ENCODE measurements around the gene LAMC3. TPM values are rescaled to one million over a fixed set of nuclear protein-coding genes. Genes with fewer than 3 reads are reported as not detected.
A peak's percentile ranks its signal among the peaks of the same experiment; 100 is the strongest.

Gene LAMC3
- total RNA-seq, 2 donors from 2014 or later = 16.7 to 41.2 TPM

GRCh38 chr9:130983970-130984369, 25.0 kb upstream of the LAMC3 start:
- H3K27me3 Mint-ChIP-seq (ENCODE audit: insufficient read depth) = no peaks in the 10 kb centered on the region
- no peaks in the 10 kb centered on the region for H3K36me3 ChIP-seq (ENCODE audit: control insufficient read depth, insufficient read depth, low read length)
- peak overlapping the region; percentile 44 for H3K27ac ChIP-seq (ENCODE audit: low read depth, low read length)
- H3K4me3 Mint-ChIP-seq = no peak overlapping the region
- no peaks in the 10 kb centered on the region for H3K4me1 Mint-ChIP-seq
- no peak overlapping the region for H3K27ac Mint-ChIP-seq
- no peak for DNase-seq
- WGBS, 2 experiments (ENCODE audit: insufficient coverage in 1 of 2, insufficient read length in 1 of 2) = 90 to 91% methylated on average over 10 to 11 of the region's 11 CpGs
- H3K36me3 Mint-ChIP-seq (ENCODE audit: low read depth) = no peaks in the 10 kb centered on the region
- no peaks in the 10 kb centered on the region for H3K27me3 ChIP-seq (ENCODE audit: control insufficient read depth, insufficient read depth, low read length, poor library complexity, severe bottlenecking)
- no peaks in the 10 kb centered on the region for H3K4me1 ChIP-seq (ENCODE audit: control insufficient read depth, insufficient read depth, low read length)
- H3K4me3 ChIP-seq (ENCODE audit: low read length) = no peak overlapping the region
- TF ChIP-seq CTCF (conservative IDR thresholded peaks at IDR 0.05) = no peak
- H3K9ac ChIP-seq (ENCODE audit: extremely low read depth, low read length, poor library complexity, severe bottlenecking) = no peak overlapping the region
- H3K9me3 Mint-ChIP-seq = no peaks in the 10 kb centered on the region
- H3K9me3 ChIP-seq (ENCODE audit: control insufficient read depth, low read length) = no peaks in the 10 kb centered on the region

- no peaks in the 10 kb centered on the region for H3K4me1 ChIP-seq (ENCODE audit: control insufficient read depth, insufficient read depth, low read length)
- no peak overlapping the region for H3K27ac Mint-ChIP-seq
- no peak overlapping the region for H3K4me3 Mint-ChIP-seq
- no peak overlapping the region for H3K9ac ChIP-seq (ENCODE audit: extremely low read depth, low read length, poor library complexity, severe bottlenecking)
- no peaks in the 10 kb centered on the region for H3K36me3 Mint-ChIP-seq (ENCODE audit: low read depth)
- peak overlapping the region; percentile 44 for H3K27ac ChIP-seq (ENCODE audit: low read depth, low read length)
- WGBS, 2 experiments (ENCODE audit: insufficient coverage in 1 of 2, insufficient read length in 1 of 2) = 88 to 93% methylated on average over 6 to 8 of the region's 8 CpGs
- H3K9me3 Mint-ChIP-seq = no peaks in the 10 kb centered on the region
- no peak overlapping the region for H3K4me3 ChIP-seq (ENCODE audit: low read length)
- H3K9me3 ChIP-seq (ENCODE audit: control insufficient read depth, low read length) = no peaks in the 10 kb centered on the region
- no peak for TF ChIP-seq CTCF (conservative IDR thresholded peaks at IDR 0.05)
- no peak for DNase-seq
- no peaks in the 10 kb centered on the region for H3K27me3 ChIP-seq (ENCODE audit: control insufficient read depth, insufficient read depth, low read length, poor library complexity, severe bottlenecking)
- H3K4me1 Mint-ChIP-seq = no peaks in the 10 kb centered on the region
- no peaks in the 10 kb centered on the region for H3K27me3 Mint-ChIP-seq (ENCODE audit: insufficient read depth)
- no peaks in the 10 kb centered on the region for H3K36me3 ChIP-seq (ENCODE audit: control insufficient read depth, insufficient read depth, low read length)
Measured at GRCh38 chr9:130984521-130984920, 24.5 kb upstream of the LAMC3 start.

GRCh38 chr9:130985029-130985428, 23.9 kb upstream of the LAMC3 start:
- 91 to 97% methylated on average over 6 of the region's 6 CpGs for WGBS, 2 experiments (ENCODE audit: insufficient coverage in 1 of 2, insufficient read length in 1 of 2)
- no peaks in the 10 kb centered on the region for H3K4me1 Mint-ChIP-seq

More at GRCh38 chr9:130985029-130985428, 23.9 kb upstream of the LAMC3 start:
- no peak overlapping the region for H3K4me3 ChIP-seq (ENCODE audit: low read length)
- H3K27ac ChIP-seq (ENCODE audit: low read depth, low read length) = no peak overlapping the region
- DNase-seq = no peak
- Mint-ChIP-seq H3K4me3 (no peak overlapping the region), H3K9me3 (no peaks in the 10 kb centered on the region), H3K36me3 (ENCODE audit: low read depth) (no peaks in the 10 kb centered on the region), H3K27ac (no peak overlapping the region), H3K27me3 (ENCODE audit: insufficient read depth) (no peaks in the 10 kb centered on the region)
- no peak overlapping the region for H3K9ac ChIP-seq (ENCODE audit: extremely low read depth, low read length, poor library complexity, severe bottlenecking)
- no peaks in the 10 kb centered on the region for H3K4me1 ChIP-seq (ENCODE audit: control insufficient read depth, insufficient read depth, low read length)
- no peaks in the 10 kb centered on the region for H3K9me3 ChIP-seq (ENCODE audit: control insufficient read depth, low read length)
- no peaks in the 10 kb centered on the region for H3K27me3 ChIP-seq (ENCODE audit: control insufficient read depth, insufficient read depth, low read length, poor library complexity, severe bottlenecking)
- no peaks in the 10 kb centered on the region for H3K36me3 ChIP-seq (ENCODE audit: control insufficient read depth, insufficient read depth, low read length)
- no peak for TF ChIP-seq CTCF (conservative IDR thresholded peaks at IDR 0.05)

Data from endodermal cell (in vitro differentiated cells).